ENCODE data around the gene LIPH. TPM values are rescaled to one million over a fixed set of nuclear protein-coding genes. Genes with fewer than 3 reads are reported as not detected.

LIPH gene
- polyA plus RNA-seq, 3 donors: not detected

DNA sequence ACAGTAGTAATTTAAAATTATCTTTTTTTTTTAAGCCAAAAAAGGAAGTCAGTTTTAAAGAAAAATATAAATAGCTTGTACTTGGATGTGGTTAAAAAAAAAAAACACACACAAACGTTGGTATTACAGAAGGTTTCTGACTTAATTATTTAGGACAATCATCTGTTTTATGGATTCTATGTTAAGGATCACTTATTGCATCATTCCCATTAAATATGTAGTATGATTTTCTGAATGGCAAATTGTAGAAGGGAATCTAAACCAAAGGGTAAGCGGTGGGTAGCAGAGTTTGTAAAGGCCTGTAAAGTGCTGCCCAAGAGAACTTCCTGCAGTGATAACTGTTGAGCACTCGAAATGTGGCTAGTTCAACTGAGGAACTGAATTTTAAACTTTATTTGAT, 41.7 kb upstream of the LIPH start:
- WGBS (ENCODE audit: insufficient coverage): no CpG with 5 or more reads among the region's 3 CpGs
- no peaks in the 10 kb centered on the region for H3K27me3 Mint-ChIP-seq (ENCODE audit: low read depth in 3 of 3)
- peaks cover 27 to 33% of the 10 kb centered on the region in 2 donors for H3K4me1 ChIP-seq (ENCODE audit: control insufficient read depth in 1 of 2, insufficient read depth in 2 of 2, low read length in 2 of 2)
- H3K4me3 ChIP-seq (replicated peaks in 1 of 3; ENCODE audit: low read depth in 2 of 3, low read length in 3 of 3): no peak overlapping the region
- H3K36me3 Mint-ChIP-seq: peaks cover 16 to 43% of the 10 kb centered on the region in 2 donors
- H3K4me1 Mint-ChIP-seq: peaks cover 34% of the 10 kb centered on the region
- H3K27me3 ChIP-seq (ENCODE audit: control insufficient read depth in 2 of 2, insufficient read depth in 2 of 2, low read length in 2 of 2): no peaks in the 10 kb centered on the region
- no peaks in the 10 kb centered on the region for H3K9me3 Mint-ChIP-seq
- H2AFZ ChIP-seq (ENCODE audit: insufficient read depth, low read depth, low read length, poor library complexity, severe bottlenecking): no peak overlapping the region
- intact Hi-C loops (cut with micrococcal nuclease): no loop called here
- no peak overlapping the region for H3K4me2 ChIP-seq (replicated peaks; ENCODE audit: extremely low read depth, low read length, poor library complexity, severe bottlenecking)
- H3K79me2 ChIP-seq (ENCODE audit: insufficient read depth, low read length): peaks cover 37% of the 10 kb centered on the region
- no peaks in the 10 kb centered on the region for H4K20me1 ChIP-seq (ENCODE audit: insufficient read depth, low read length)
- no peaks in the 10 kb centered on the region for H3K9me3 ChIP-seq (replicated peaks in 1 of 2; ENCODE audit: control insufficient read depth in 1 of 2, insufficient read depth in 1 of 2, low read length in 2 of 2)
- H3K36me3 ChIP-seq (replicated peaks in 1 of 2; ENCODE audit: control insufficient read depth in 1 of 2, insufficient read depth in 2 of 2, low read length in 2 of 2): peaks cover 4 to 40% of the 10 kb centered on the region in 2 donors
- H3K9ac ChIP-seq (ENCODE audit: insufficient read depth, low read length, poor library complexity, severe bottlenecking): no peak overlapping the region
- peak overlapping the region in 1 of 2 donors; percentile 71 for H3K27ac ChIP-seq (ENCODE audit: low read depth in 1 of 2, low read length in 2 of 2)
- DNase-seq: no peak
- TF ChIP-seq, protein P1, sequence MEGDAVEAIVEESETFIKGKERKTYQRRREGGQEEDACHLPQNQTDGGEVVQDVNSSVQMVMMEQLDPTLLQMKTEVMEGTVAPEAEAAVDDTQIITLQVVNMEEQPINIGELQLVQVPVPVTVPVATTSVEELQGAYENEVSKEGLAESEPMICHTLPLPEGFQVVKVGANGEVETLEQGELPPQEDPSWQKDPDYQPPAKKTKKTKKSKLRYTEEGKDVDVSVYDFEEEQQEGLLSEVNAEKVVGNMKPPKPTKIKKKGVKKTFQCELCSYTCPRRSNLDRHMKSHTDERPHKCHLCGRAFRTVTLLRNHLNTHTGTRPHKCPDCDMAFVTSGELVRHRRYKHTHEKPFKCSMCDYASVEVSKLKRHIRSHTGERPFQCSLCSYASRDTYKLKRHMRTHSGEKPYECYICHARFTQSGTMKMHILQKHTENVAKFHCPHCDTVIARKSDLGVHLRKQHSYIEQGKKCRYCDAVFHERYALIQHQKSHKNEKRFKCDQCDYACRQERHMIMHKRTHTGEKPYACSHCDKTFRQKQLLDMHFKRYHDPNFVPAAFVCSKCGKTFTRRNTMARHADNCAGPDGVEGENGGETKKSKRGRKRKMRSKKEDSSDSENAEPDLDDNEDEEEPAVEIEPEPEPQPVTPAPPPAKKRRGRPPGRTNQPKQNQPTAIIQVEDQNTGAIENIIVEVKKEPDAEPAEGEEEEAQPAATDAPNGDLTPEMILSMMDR (IDR thresholded peaks at IDR 0.05): no peak
- H3K4me3 Mint-ChIP-seq: no peak overlapping the region
- H3K27ac Mint-ChIP-seq: peak overlapping the region; percentile 62 to 90 (median 76)

DNA sequence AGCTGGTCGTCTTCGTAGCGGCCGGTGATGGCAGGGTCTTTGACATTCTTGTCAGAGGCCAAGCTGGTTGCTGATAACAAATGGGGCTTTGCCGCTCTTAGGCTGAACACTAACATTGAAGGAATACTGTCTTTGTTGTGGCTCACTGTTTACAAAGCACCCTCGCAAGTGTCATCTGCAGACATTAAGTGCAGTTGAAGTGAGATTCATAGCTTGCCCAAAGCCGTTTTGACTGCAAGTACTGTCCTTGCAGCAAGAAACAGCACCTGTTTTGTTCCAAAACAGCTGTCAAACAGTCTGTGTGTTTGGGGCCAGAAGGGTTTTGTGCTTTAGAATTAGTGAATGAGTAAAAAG, 34.3 kb upstream of the LIPH start:
- peak overlapping the region; percentile 85 for H3K4me2 ChIP-seq (replicated peaks; ENCODE audit: extremely low read depth, low read length, poor library complexity, severe bottlenecking)
- H3K9ac ChIP-seq (ENCODE audit: insufficient read depth, low read length, poor library complexity, severe bottlenecking): peak overlapping the region; percentile 97
- Mint-ChIP-seq H3K27me3 (ENCODE audit: low read depth in 3 of 3) (peaks cover 0 to 2% (median 2%) of the 10 kb centered on the region in 3 donors), H3K27ac (peak overlapping the region; percentile 96 to 98 (median 97)), H3K9me3 (peaks cover 0 to 2% (median 0%) of the 10 kb centered on the region in 7 donors), H3K4me3 (peak overlapping the region; percentile 87 to 91), H3K36me3 (peaks cover 5 to 14% of the 10 kb centered on the region in 2 donors), H3K4me1 (peaks cover 27% of the 10 kb centered on the region)
- peaks cover 14 to 18% of the 10 kb centered on the region in 2 donors for H3K4me1 ChIP-seq (ENCODE audit: control insufficient read depth in 1 of 2, insufficient read depth in 2 of 2, low read length in 2 of 2)
- TF ChIP-seq, protein P1 (IDR thresholded peaks at IDR 0.05): no peak
- H3K27me3 ChIP-seq (ENCODE audit: control insufficient read depth in 2 of 2, insufficient read depth in 2 of 2, low read length in 2 of 2): no peaks in the 10 kb centered on the region
- DNase-seq: no peak
- peak overlapping the region; percentile 94 for H2AFZ ChIP-seq (ENCODE audit: insufficient read depth, low read depth, low read length, poor library complexity, severe bottlenecking)
- peak overlapping the region; percentile 93 to 97 for H3K27ac ChIP-seq (ENCODE audit: low read depth in 1 of 2, low read length in 2 of 2)
- 0% methylated on average over 6 of the region's 7 CpGs for WGBS (ENCODE audit: insufficient coverage)
- peak overlapping the region; percentile 90 to 96 (median 93) for H3K4me3 ChIP-seq (replicated peaks in 1 of 3; ENCODE audit: low read depth in 2 of 3, low read length in 3 of 3)
- intact Hi-C loops (cut with micrococcal nuclease): no loop called here
- H3K79me2 ChIP-seq (ENCODE audit: insufficient read depth, low read length): peaks cover 41% of the 10 kb centered on the region
- no peaks in the 10 kb centered on the region for H4K20me1 ChIP-seq (ENCODE audit: insufficient read depth, low read length)
- peaks cover 0 to 6% of the 10 kb centered on the region in 2 donors for H3K36me3 ChIP-seq (replicated peaks in 1 of 2; ENCODE audit: control insufficient read depth in 1 of 2, insufficient read depth in 2 of 2, low read length in 2 of 2)
- H3K9me3 ChIP-seq (replicated peaks in 1 of 2; ENCODE audit: control insufficient read depth in 1 of 2, insufficient read depth in 1 of 2, low read length in 2 of 2): no peaks in the 10 kb centered on the region

Measured in CD14-positive monocyte (primary cell).